ENCODE results near the gene CEP350.
A peak's percentile ranks its signal among the peaks of the same experiment; 100 is the strongest.

CEP350 gene

GRCh38 chr1:179954493-179955286, at the start of gene CEP350:
CEP350 (plus strand) TSS chr1:179954810; CDS start chr1:179986182, 31,372 bp downstream.
- peak; percentile 96 for DNase-seq (ENCODE audit: low read depth)

- no peak for DNase-seq (ENCODE audit: low read depth)
Measured at GRCh38 chr1:179910934-179911333, 43.7 kb upstream of the CEP350 start.

- DNase-seq (ENCODE audit: low read depth), result no peak
Measured at GRCh38 chr1:179911812-179912211, 42.8 kb upstream of the CEP350 start.

- no peak for DNase-seq (ENCODE audit: low read depth)
Measured at GRCh38 chr1:179917601-179918429, 36.8 kb upstream of the CEP350 start.

- no peak for DNase-seq (ENCODE audit: low read depth)
Measured at GRCh38 chr1:179921472-179921871, 33.1 kb upstream of the CEP350 start.

GRCh38 chr1:179921981-179922872, 32.4 kb upstream of the CEP350 start:
- DNase-seq (ENCODE audit: low read depth), result no peak

GRCh38 chr1:179923029-179923428, 31.6 kb upstream of the CEP350 start:
- no peak for DNase-seq (ENCODE audit: low read depth)

- no peak for DNase-seq (ENCODE audit: low read depth)
Measured at GRCh38 chr1:179924268-179924667, 30.3 kb upstream of the CEP350 start.

- DNase-seq (ENCODE audit: low read depth), result no peak
Measured at GRCh38 chr1:179925302-179925701, 29.3 kb upstream of the CEP350 start.

GRCh38 chr1:179925922-179926849, 28.4 kb upstream of the CEP350 start:
- no peak for DNase-seq (ENCODE audit: low read depth)

- no peak for DNase-seq (ENCODE audit: low read depth)
Measured at GRCh38 chr1:179926850-179927205, 27.8 kb upstream of the CEP350 start.

- DNase-seq (ENCODE audit: low read depth), result no peak
Measured at GRCh38 chr1:179929955-179930798, 24.4 kb upstream of the CEP350 start.

GRCh38 chr1:179930867-179931266, 23.7 kb upstream of the CEP350 start:
- DNase-seq (ENCODE audit: low read depth), result no peak

GRCh38 chr1:179933219-179933618, 21.4 kb upstream of the CEP350 start:
- DNase-seq (ENCODE audit: low read depth), result no peak

GRCh38 chr1:179935909-179936496, 18.6 kb upstream of the CEP350 start:
- no peak for DNase-seq (ENCODE audit: low read depth)

GRCh38 chr1:179937668-179938254, 16.8 kb upstream of the CEP350 start:
- no peak for DNase-seq (ENCODE audit: low read depth)

GRCh38 chr1:179938752-179939151, 15.9 kb upstream of the CEP350 start:
- no peak for DNase-seq (ENCODE audit: low read depth)

GRCh38 chr1:179939941-179940340, 14.7 kb upstream of the CEP350 start:
- no peak for DNase-seq (ENCODE audit: low read depth)

- DNase-seq (ENCODE audit: low read depth), result no peak
Measured at GRCh38 chr1:179941454-179941853, 13.2 kb upstream of the CEP350 start.

Data from stimulated activated CD8-positive, alpha-beta memory T cell treated with anti-CD3 and anti-CD28 coated beads, Interleukin-12 subunit alpha, Interleukin-12 subunit beta, amount 100 ng/mL, for 1 hour (primary cell).